DMS153 treated with DMSO at 0.1 percent for 48 hours (cell line): ENCODE data around the gene LRRC8E.
A peak's percentile ranks its signal among the peaks of the same experiment; 100 is the strongest.

Experiments
- DNase-seq: peaks from one replicate; lab custom pipeline; 2025; ENCODE audit not compliant: unreplicated experiment; lab: John Stamatoyannopoulos, UW

LRRC8E gene

GRCh38 chr19:7888145-7888825 lies at the start of gene LRRC8E:
TSS of gene LRRC8E (plus strand) at chr19:7888510. CDS start at chr19:7895604, 7,094 bp downstream.
- DNase-seq, result no peak

GRCh38 chr19:7839476-7839875 lies 48.8 kb upstream of the LRRC8E start:
- no peak for DNase-seq

- no peak for DNase-seq
Measured at GRCh38 chr19:7840629-7841028, 47.7 kb upstream of the LRRC8E start.

- DNase-seq, result no peak
Measured at GRCh38 chr19:7841751-7842660, 46.3 kb upstream of the LRRC8E start.

GRCh38 chr19:7842661-7843294 lies 45.5 kb upstream of the LRRC8E start:
- no peak for DNase-seq

GRCh38 chr19:7843521-7843920 lies 44.8 kb upstream of the LRRC8E start:
- no peak for DNase-seq

GRCh38 chr19:7844405-7844804 lies 43.9 kb upstream of the LRRC8E start:
- no peak for DNase-seq

GRCh38 chr19:7844951-7845350 lies 43.4 kb upstream of the LRRC8E start:
- no peak for DNase-seq

GRCh38 chr19:7845390-7846154 lies 42.7 kb upstream of the LRRC8E start:
- DNase-seq, result no peak

GRCh38 chr19:7846155-7846646 lies 42.1 kb upstream of the LRRC8E start:
- DNase-seq, result no peak

GRCh38 chr19:7847664-7848063 lies 40.6 kb upstream of the LRRC8E start:
- DNase-seq, result no peak

- DNase-seq, result no peak
Measured at GRCh38 chr19:7848779-7849457, 39.4 kb upstream of the LRRC8E start.

- no peak for DNase-seq
Measured at GRCh38 chr19:7849631-7849999, 38.7 kb upstream of the LRRC8E start.

- no peak for DNase-seq
Measured at GRCh38 chr19:7850000-7850813, 38.1 kb upstream of the LRRC8E start.

- no peak for DNase-seq
Measured at GRCh38 chr19:7850945-7851622, 37.2 kb upstream of the LRRC8E start.

- no peak for DNase-seq
Measured at GRCh38 chr19:7851623-7852500, 36.4 kb upstream of the LRRC8E start.

- peak; percentile 90 for DNase-seq
Measured at GRCh38 chr19:7852851-7853769, 35.2 kb upstream of the LRRC8E start.
